BLaER1 (cell line): ENCODE data around the gene ZNF221.

Source experiments
- H3K27ac ChIP-seq: shearing (Covaris generic); formaldehyde crosslinking; 2 replicates; pipeline ENCODE4 v1.8.1; 2022
- H3K27me3 ChIP-seq: shearing (Covaris generic); formaldehyde crosslinking; 2 replicates; pipeline ENCODE4 v1.8.1; 2022
- H3K36me3 ChIP-seq: shearing (Covaris generic); formaldehyde crosslinking; 2 replicates; pipeline ENCODE4 v1.8.1; 2022
- H3K4me1 ChIP-seq: shearing (Covaris generic); formaldehyde crosslinking; 2 replicates; pipeline ENCODE4 v1.8.1; 2022
- H3K4me2 ChIP-seq: shearing (Covaris generic); formaldehyde crosslinking; 2 replicates; pipeline ENCODE4 v1.8.1; 2022
- H3K4me3 ChIP-seq: shearing (Covaris generic); formaldehyde crosslinking; 2 replicates; pipeline ENCODE4 v1.8.1; 2022
- H3K9ac ChIP-seq: shearing (Covaris generic); formaldehyde crosslinking; 2 replicates; pipeline ENCODE4 v1.8.1; 2022
- H3K9me3 ChIP-seq: shearing (Covaris generic); formaldehyde crosslinking; 2 replicates; pipeline ENCODE4 v1.8.1; 2022
- H4K20me1 ChIP-seq: shearing (Covaris generic); formaldehyde crosslinking; 2 replicates; pipeline ENCODE4 v1.8.1; 2022
- Cebpa-rat ChIP-seq: shearing (Covaris generic); IDR thresholded peaks from 2 replicates; pipeline ENCODE4 v1.8.1; 2022

Gene ZNF221

DNA sequence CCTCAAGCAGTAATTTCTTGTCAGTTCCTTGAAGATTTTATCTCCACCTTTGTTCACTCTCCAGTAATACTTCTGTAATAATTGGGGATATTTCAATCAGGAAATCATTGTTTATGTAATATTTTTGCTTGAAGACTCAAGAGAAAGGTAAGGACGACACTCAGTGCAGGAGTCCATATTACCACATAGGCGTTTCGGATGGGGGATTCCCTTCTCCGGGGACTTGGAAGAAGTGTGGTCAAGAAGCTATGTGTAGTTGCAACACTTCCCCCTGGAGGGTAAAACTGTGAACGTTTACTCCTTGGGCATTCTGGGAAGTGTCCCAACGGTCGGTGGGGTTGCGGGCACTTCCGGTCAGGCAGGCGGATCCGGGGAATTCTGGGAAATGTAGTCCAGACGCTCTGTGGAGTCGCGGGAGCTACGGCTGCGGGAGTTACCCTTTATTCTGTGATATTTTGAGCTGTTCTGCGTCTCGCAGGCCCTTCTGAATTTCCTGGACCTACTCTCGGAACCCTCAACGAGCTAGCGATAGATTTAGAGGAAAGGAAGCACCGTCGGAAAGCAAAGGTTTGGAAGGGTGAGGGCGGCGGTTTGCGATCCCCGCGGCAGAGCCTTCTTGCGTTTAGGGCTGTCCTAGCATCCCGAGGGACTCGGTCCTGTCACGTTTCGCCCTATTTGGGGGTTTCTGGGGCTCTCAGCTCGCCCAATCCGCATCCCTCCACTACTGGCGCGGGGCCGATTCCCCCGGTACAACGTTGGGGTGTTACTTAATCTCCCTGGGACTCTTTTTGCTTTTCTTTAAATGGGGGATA is at the start of gene ZNF221:
Gene ZNF221, plus strand, starts transcription at position 395 of the 812 bp plus-strand sequence. CDS start 11,499 bp downstream, outside the sequence.
- H3K9ac ChIP-seq: peak within 1 kb of the TSS; percentile 74
- no peaks in the 10 kb centered on the region for H3K4me1 ChIP-seq
- H3K9me3 ChIP-seq: peaks cover 70% of the 10 kb centered on the region
- no peak for TF ChIP-seq Cebpa-rat
- H3K4me3 ChIP-seq: peak within 1 kb of the TSS; percentile 71
- H3K27me3 ChIP-seq: no peaks in the 10 kb centered on the region
- no peaks in the 10 kb centered on the region for H4K20me1 ChIP-seq
- H3K27ac ChIP-seq: peak within 1 kb of the TSS; percentile 48; the same call in 1 of the 2 replicates
- H3K36me3 ChIP-seq: no peaks in the 10 kb centered on the region
- H3K4me2 ChIP-seq: peak within 1 kb of the TSS; percentile 59

DNA sequence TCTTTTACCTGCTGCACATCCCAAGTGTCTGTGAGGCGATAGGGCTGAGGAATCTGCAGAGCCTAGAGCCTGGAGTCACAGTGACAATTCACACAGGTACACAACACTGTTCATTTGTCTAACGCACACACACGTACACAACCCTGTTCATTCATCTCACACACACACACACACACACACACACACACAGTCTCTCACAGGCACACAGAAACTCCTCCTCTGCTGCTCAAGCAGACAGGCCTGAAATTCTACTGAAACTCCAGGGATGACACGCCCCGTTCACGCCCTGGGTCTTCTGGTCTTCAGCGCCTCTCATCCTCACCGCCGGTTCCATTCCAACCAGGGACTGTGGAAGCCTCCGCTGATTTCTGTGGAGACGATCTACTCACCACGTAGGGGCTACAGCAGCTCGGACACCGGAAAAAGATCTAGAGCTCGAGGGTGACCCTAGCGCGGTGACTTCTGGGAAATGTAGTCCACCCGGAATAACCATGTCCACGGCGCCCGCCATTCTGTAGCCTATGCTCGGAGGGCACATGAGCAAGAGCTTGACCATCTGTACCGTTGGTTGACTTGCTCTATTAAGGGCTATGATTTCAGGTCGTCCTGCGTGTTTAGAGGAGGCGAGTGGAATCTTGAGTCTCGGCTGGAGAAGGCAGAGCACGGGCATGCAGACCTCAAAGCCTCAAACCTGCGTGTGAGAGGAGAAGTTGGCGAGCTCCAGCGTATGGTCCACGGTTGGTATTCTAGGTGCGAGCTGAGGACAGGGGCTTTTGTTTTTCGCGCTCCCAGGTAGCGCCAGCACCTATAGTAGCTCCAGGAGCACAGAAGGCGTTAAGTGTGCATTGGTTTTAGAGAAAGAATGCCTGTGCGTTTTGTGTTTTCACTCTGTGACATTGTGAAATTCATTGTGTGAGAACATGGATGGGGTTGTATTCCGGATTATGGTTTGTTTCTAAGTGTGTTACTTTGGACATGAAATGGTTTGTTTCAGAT is 49.3 kb upstream of the ZNF221 start:
- Histone ChIP-seq H4K20me1 (no peaks in the 10 kb centered on the region), H3K4me1 (0 out of 2 replicates have a peak, but pooled peaks cover 4% of the 10 kb centered on the region), H3K36me3 (no peaks in the 10 kb centered on the region), H3K9me3 (peaks cover 79% of the 10 kb centered on the region), H3K4me3 (peak overlapping the region; percentile 63), H3K9ac (no peak overlapping the region), H3K27me3 (no peaks in the 10 kb centered on the region), H3K4me2 (peak overlapping the region; percentile 46), H3K27ac (no peak overlapping the region)
- no peak for TF ChIP-seq Cebpa-rat

GRCh38 chr19:43902399-43902798 is 48.6 kb upstream of the ZNF221 start:
- no peak overlapping the region for H3K4me2 ChIP-seq
- H3K27me3 ChIP-seq: no peaks in the 10 kb centered on the region
- H3K27ac ChIP-seq: no peak overlapping the region
- H3K9ac ChIP-seq: no peak overlapping the region
- H4K20me1 ChIP-seq: no peaks in the 10 kb centered on the region
- TF ChIP-seq Cebpa-rat: no peak
- 0 out of 2 replicates have a peak, but pooled peaks cover 4% of the 10 kb centered on the region for H3K4me1 ChIP-seq
- H3K9me3 ChIP-seq: peaks cover 79% of the 10 kb centered on the region
- no peaks in the 10 kb centered on the region for H3K36me3 ChIP-seq
- no peak overlapping the region for H3K4me3 ChIP-seq

GRCh38 chr19:43905897-43906296 is 45.1 kb upstream of the ZNF221 start:
- no peak for TF ChIP-seq Cebpa-rat
- no peak overlapping the region for H3K4me3 ChIP-seq
- H3K4me1 ChIP-seq: 0 out of 2 replicates have a peak, but pooled peaks cover 4% of the 10 kb centered on the region
- H3K27ac ChIP-seq: no peak overlapping the region
- H3K27me3 ChIP-seq: no peaks in the 10 kb centered on the region
- no peak overlapping the region for H3K9ac ChIP-seq
- peaks cover 78% of the 10 kb centered on the region for H3K9me3 ChIP-seq
- no peaks in the 10 kb centered on the region for H4K20me1 ChIP-seq
- no peak overlapping the region for H3K4me2 ChIP-seq
- 0 out of 2 replicates have a peak, but pooled peaks cover 9% of the 10 kb centered on the region for H3K36me3 ChIP-seq

- peaks cover 78% of the 10 kb centered on the region for H3K9me3 ChIP-seq
- no peak overlapping the region for H3K4me2 ChIP-seq
- no peak overlapping the region for H3K4me3 ChIP-seq
- TF ChIP-seq Cebpa-rat: no peak
- H3K4me1 ChIP-seq: no peaks in the 10 kb centered on the region
- H3K36me3 ChIP-seq: peaks cover 13% of the 10 kb centered on the region; the same call in 1 of the 2 replicates
- no peak overlapping the region for H3K9ac ChIP-seq
- no peaks in the 10 kb centered on the region for H4K20me1 ChIP-seq
- H3K27me3 ChIP-seq: no peaks in the 10 kb centered on the region
- H3K27ac ChIP-seq: no peak overlapping the region
Observed at GRCh38 chr19:43906774-43907173, 44.3 kb upstream of the ZNF221 start.

DNA sequence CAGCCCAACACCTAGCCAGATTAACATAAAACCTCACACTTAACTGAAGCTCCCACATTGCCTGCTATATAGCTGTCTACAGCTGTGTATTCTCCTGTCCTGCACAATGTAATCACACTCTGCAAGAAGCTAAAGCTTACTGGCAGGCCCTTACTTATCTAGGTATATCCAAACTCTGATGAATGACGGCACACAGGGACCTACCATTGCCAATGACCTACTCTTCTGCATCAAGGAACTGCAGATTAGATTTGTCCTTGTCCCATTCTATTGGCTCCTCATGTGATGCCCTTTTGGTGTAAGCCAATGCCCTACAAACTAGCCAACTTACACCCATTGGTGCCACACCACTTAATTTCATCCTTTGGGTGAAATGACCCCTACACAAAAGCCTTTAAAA is 42.4 kb upstream of the ZNF221 start:
- Histone ChIP-seq H3K36me3 (peaks cover 32% of the 10 kb centered on the region), H4K20me1 (no peaks in the 10 kb centered on the region), H3K4me3 (no peak overlapping the region), H3K27me3 (no peaks in the 10 kb centered on the region), H3K9me3 (peaks cover 79% of the 10 kb centered on the region), H3K4me2 (no peak overlapping the region), H3K4me1 (no peaks in the 10 kb centered on the region), H3K27ac (no peak overlapping the region), H3K9ac (no peak overlapping the region)
- TF ChIP-seq Cebpa-rat: no peak

DNA sequence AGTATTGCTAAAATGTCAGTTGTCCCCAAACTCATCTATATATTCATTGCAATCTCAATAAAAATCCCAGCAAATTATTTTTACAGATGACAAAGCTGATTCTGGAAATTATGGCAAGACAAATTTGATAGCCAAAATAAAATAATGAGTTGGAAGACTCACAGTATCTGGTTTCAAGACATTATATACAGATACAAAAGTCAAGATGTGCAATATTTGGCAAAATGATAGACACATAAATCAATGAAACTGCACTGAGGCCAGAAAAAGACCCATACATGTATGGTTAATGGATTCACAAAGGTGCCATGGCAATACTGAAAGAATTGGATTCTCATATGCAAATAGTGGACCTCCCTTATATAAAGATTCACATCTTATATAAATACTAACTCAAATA is 40.1 kb upstream of the ZNF221 start:
- Histone ChIP-seq H3K36me3 (peaks cover 54% of the 10 kb centered on the region), H3K4me2 (no peak overlapping the region), H3K4me1 (no peaks in the 10 kb centered on the region), H4K20me1 (no peaks in the 10 kb centered on the region), H3K9me3 (peaks cover 84% of the 10 kb centered on the region), H3K27me3 (no peaks in the 10 kb centered on the region), H3K9ac (no peak overlapping the region), H3K4me3 (no peak overlapping the region), H3K27ac (no peak overlapping the region)
- TF ChIP-seq Cebpa-rat: no peak

- Histone ChIP-seq H3K9me3 (peaks cover 94% of the 10 kb centered on the region), H3K27me3 (no peaks in the 10 kb centered on the region), H3K4me2 (no peak overlapping the region), H3K27ac (no peak overlapping the region), H3K4me1 (no peaks in the 10 kb centered on the region), H3K36me3 (peaks cover 79% of the 10 kb centered on the region), H3K4me3 (peak overlapping the region; percentile 43), H4K20me1 (no peaks in the 10 kb centered on the region), H3K9ac (no peak overlapping the region)
- no peak for TF ChIP-seq Cebpa-rat
Observed at GRCh38 chr19:43913383-43913782, 37.6 kb upstream of the ZNF221 start.

DNA sequence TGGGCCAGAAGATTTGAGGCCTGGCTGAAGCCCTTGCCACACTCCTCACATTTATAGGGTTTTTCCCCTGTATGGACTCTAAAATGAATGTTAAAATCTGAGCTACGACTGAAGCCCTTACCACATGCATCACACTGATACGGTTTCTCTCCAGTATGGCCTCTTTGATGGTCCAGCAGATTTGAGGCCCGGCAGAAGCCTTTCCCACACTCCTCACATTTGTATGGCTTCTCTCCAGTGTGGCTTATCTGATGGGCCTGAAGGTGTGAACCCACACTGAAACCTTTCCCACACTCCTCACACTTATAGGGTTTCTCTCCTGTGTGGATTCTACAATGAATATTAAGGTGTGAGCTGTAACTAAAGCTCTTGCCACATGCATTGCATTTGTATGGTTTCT is 37.0 kb upstream of the ZNF221 start:
- Histone ChIP-seq H3K4me3 (peak overlapping the region; percentile 43), H4K20me1 (no peaks in the 10 kb centered on the region), H3K9me3 (peaks cover 93% of the 10 kb centered on the region), H3K36me3 (peaks cover 81% of the 10 kb centered on the region), H3K4me1 (no peaks in the 10 kb centered on the region), H3K27me3 (no peaks in the 10 kb centered on the region), H3K4me2 (no peak overlapping the region), H3K27ac (no peak overlapping the region), H3K9ac (no peak overlapping the region)
- no peak for TF ChIP-seq Cebpa-rat
